Progenitor cell of endocrine pancreas (in vitro differentiated cells): ENCODE results near the gene EXOC2. TPM values are rescaled to one million over a fixed set of nuclear protein-coding genes. Genes with fewer than 3 reads are reported as not detected.

Source experiments
- DNase-seq: peaks from one replicate; pipeline ENCODE4 v3.0.0; 2021; ENCODE audit warnings: low spot score; ENCODE audit not compliant: unreplicated experiment
- H3K27ac Mint-ChIP-seq: 2 replicates; pipeline ENCODE4 v1.8.0; 2021; ENCODE audit warnings: mild to moderate bottlenecking, moderate library complexity, mixed read lengths
- H3K27me3 Mint-ChIP-seq: 2 replicates; pipeline ENCODE4 v1.8.0; 2021; ENCODE audit warnings: mixed read lengths
- H3K36me3 Mint-ChIP-seq: 2 replicates; pipeline ENCODE4 v1.8.0; 2022; ENCODE audit warnings: mixed read lengths; ENCODE audit not compliant: insufficient read depth
- H3K4me1 Mint-ChIP-seq: 2 replicates; pipeline ENCODE4 v1.8.0; 2021; ENCODE audit warnings: low read depth, mixed read lengths
- H3K4me3 Mint-ChIP-seq: 2 replicates; pipeline ENCODE4 v1.8.0; 2021; ENCODE audit warnings: low read depth, mild to moderate bottlenecking, moderate library complexity, mixed read lengths
- H3K9me3 Mint-ChIP-seq: 2 replicates; pipeline ENCODE4 v1.8.0; 2021; ENCODE audit warnings: low read depth, mixed read lengths
- total RNA-seq: library from RNA; stranded (reverse); gene quantifications from 2 replicates; pipeline ENCODE4 v1.2.1, GENCODE V29; 2021
- TF ChIP-seq, protein P1 (sequence below): fragments of 200-600 bp; sonication (generic); IDR thresholded peaks from one replicate; pipeline ENCODE4 v1.5.0; 2021; ENCODE audit warnings: antibody characterized with exemption, mild to moderate bottlenecking; ENCODE audit not compliant: unreplicated experiment

The EXOC2 gene
- total RNA-seq, 1 donor from 2014 or later, result 24.4 TPM

DNA sequence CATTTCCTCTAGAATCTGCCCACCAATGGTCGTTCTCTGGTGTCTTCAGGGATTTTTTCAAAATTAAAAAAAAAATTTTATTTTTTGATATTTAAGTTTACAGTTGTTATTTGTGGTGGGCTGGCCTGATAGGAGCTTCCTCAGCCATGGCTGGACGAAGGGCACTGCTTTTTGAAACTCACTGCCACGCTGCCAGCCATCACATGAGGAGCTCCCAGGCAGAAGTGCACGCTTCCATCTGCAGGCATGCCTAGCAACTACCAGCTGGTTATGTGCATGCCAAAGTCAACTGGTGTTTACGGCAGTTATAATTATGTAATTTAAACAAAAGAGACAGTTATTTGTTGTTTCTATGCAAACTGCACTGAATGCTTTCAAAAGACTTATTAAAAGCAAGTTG lies 196.3 kb downstream of the EXOC2 start:
- Mint-ChIP-seq H3K27me3 (no peaks in the 10 kb centered on the region), H3K9me3 (peaks cover 7% of the 10 kb centered on the region), H3K36me3 (peaks cover 23% of the 10 kb centered on the region), H3K4me1 (no peaks in the 10 kb centered on the region), H3K27ac (no peak overlapping the region), H3K4me3 (no peak overlapping the region)
- TF ChIP-seq, protein P1, sequence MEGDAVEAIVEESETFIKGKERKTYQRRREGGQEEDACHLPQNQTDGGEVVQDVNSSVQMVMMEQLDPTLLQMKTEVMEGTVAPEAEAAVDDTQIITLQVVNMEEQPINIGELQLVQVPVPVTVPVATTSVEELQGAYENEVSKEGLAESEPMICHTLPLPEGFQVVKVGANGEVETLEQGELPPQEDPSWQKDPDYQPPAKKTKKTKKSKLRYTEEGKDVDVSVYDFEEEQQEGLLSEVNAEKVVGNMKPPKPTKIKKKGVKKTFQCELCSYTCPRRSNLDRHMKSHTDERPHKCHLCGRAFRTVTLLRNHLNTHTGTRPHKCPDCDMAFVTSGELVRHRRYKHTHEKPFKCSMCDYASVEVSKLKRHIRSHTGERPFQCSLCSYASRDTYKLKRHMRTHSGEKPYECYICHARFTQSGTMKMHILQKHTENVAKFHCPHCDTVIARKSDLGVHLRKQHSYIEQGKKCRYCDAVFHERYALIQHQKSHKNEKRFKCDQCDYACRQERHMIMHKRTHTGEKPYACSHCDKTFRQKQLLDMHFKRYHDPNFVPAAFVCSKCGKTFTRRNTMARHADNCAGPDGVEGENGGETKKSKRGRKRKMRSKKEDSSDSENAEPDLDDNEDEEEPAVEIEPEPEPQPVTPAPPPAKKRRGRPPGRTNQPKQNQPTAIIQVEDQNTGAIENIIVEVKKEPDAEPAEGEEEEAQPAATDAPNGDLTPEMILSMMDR, result no peak
- no peak for DNase-seq

DNA sequence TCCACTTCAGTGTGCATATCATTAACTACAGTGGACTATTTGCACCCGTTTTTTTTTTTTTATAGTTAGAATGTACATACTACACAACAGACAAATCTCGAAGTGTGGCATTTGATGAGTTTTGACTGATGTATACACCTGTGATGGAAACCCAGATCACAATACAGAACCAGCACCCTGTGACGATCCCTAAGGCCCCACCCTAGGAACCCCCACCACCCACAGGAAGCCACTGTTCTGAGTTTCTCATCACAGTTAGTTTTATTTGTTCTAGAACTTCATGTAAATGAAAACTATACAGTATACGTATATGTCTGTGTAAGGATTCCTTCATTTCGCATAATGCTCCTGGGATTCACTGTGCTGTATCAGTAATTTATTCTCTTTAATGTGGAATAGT lies 198.5 kb downstream of the EXOC2 start:
- H3K4me1 Mint-ChIP-seq, result no peaks in the 10 kb centered on the region
- no peak for DNase-seq
- H3K4me3 Mint-ChIP-seq, result no peak overlapping the region
- TF ChIP-seq, protein P1, result no peak
- H3K36me3 Mint-ChIP-seq, result peaks cover 26% of the 10 kb centered on the region
- no peak overlapping the region for H3K27ac Mint-ChIP-seq
- no peaks in the 10 kb centered on the region for H3K27me3 Mint-ChIP-seq
- peaks cover 7% of the 10 kb centered on the region for H3K9me3 Mint-ChIP-seq

DNA sequence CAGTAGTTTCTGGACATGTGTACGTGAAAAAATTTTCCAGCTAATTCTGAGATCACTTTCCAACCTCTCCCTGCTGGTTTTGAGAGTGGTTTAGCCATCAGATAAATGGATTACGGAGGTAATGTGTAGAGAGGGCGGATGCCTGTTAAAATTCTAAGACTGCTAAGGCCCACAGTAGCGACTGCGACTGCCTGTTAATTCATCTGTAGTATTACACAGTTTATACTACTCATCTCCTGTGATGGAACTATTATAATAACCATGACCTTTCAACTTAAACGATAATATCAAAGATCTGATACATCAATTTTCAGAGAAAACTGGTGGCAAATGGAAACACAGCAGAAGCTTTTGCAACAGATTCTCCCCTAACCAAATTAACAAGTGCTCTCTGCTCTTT lies 199.1 kb downstream of the EXOC2 start:
- no peak overlapping the region for H3K4me3 Mint-ChIP-seq
- H3K36me3 Mint-ChIP-seq, result peaks cover 26% of the 10 kb centered on the region
- no peaks in the 10 kb centered on the region for H3K27me3 Mint-ChIP-seq
- no peak for DNase-seq
- no peaks in the 10 kb centered on the region for H3K4me1 Mint-ChIP-seq
- peaks cover 7% of the 10 kb centered on the region for H3K9me3 Mint-ChIP-seq
- H3K27ac Mint-ChIP-seq, result no peak overlapping the region
- TF ChIP-seq, protein P1, result no peak

DNA sequence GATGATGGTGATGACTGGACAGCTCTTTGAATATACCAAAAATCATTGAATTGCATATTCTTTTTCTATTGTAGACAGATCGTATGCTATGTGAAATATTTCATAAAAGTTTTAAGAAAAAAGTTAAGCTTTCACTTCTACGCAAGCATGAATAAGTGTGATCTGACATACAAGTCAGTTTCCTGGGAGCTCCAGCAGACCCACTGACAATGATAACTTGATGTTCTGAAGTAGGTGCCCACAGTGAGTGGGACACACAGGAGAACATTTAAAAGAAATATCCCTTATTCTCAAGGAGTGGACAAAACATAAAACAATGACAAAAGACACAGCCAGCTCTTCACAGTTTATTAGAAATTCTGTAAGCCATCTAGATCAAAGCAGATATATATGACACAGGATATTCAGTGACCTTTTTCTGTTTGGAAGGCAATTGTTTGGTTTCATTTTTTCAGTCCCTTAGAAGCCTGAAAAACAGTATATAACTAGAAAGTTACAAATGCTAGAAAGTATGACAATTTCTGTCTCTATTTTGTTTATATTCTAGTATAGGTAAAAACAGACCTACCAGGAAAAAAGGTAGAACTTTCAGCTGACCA lies 200.0 kb downstream of the EXOC2 start:
- Mint-ChIP-seq H3K4me3 (no peak overlapping the region), H3K27ac (no peak overlapping the region), H3K4me1 (no peaks in the 10 kb centered on the region), H3K36me3 (peaks cover 26% of the 10 kb centered on the region), H3K27me3 (no peaks in the 10 kb centered on the region), H3K9me3 (peaks cover 7% of the 10 kb centered on the region)
- no peak for DNase-seq
- TF ChIP-seq, protein P1, result no peak

DNA sequence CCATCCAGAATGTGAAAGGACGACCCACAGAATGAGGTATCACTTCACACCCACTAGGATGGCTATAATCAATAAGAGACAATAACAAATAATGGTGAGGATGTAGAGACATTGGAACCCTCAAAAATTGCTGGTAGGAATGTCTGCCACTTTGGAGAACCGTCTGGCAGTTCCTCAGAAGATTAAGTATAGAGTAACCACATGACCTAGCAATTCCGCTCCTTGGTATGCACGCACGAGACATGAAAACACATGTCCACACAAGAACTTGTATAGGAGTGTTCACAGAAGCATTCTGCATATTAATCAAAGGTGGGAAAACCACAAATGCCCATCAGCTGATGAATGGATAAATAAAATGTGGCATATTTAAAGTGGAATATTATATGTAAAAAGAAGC lies 200.8 kb downstream of the EXOC2 start:
- TF ChIP-seq, protein P1, result no peak
- Mint-ChIP-seq H3K4me1 (no peaks in the 10 kb centered on the region), H3K27me3 (no peaks in the 10 kb centered on the region), H3K36me3 (peaks cover 28% of the 10 kb centered on the region), H3K27ac (no peak overlapping the region), H3K4me3 (no peak overlapping the region), H3K9me3 (peaks cover 7% of the 10 kb centered on the region)
- DNase-seq, result no peak
